Motor neuron (in vitro differentiated cells): ENCODE data around the gene SYNE2. TPM values are rescaled to one million over a fixed set of nuclear protein-coding genes. Genes with fewer than 3 reads are reported as not detected.

ENCODE experiments used
- ATAC-seq, 8 experiments: fragments of 200-7000 bp; cut with Tn5 transposase; replicated peaks in 6 of 8; 2 replicates each; pipeline ENCODE4 v1.8.0; 2021; ENCODE audit warnings: mild to moderate bottlenecking in 8 of 8, moderate library complexity in 8 of 8
- H3K27ac ChIP-seq, 2 donors: fragments of 250-450 bp; sonication (Bioruptor Pico); 2 replicates each; pipeline ENCODE4 v1.9.0; 2021; ENCODE audit warnings: antibody characterized with exemption in 2 of 2, mild to moderate bottlenecking in 2 of 2, moderate library complexity in 1 of 2
- H3K4me1 ChIP-seq, 2 donors: fragments of 250-450 bp; sonication (Bioruptor Pico); replicated peaks in 1 of 2; 2 replicates each; pipeline ENCODE4 v1.6.1; 2021; ENCODE audit warnings: antibody characterized with exemption in 2 of 2, mild to moderate bottlenecking in 2 of 2, moderate library complexity in 1 of 2
- H3K4me3 ChIP-seq, 5 donors: fragments of 250-450 bp; sonication (Bioruptor Pico); 2 replicates each; pipeline ENCODE4 v1.9.0; 2021; ENCODE audit warnings: antibody characterized with exemption in 5 of 5, mild to moderate bottlenecking in 5 of 5, moderate library complexity in 4 of 5
- WGBS, 10 experiments: fragments of 450-650 bp; shearing (Covaris generic); methylation state at CpG; one replicate each; pipeline ENCODE4 v1.0.0; 2022; 5-methylcytosine and 5-hydroxymethylcytosine counted together
- in situ Hi-C, 9 experiments: fragments of 400-800 bp; cut with MboI; loops; one replicate each; pipeline ENCODE4 v1.15.0; 2021; ENCODE audit warnings: low sequenced_read_pairs in 9 of 9, low pct_unique_long_range_greater_than_20kb in 2 of 9; ENCODE audit not compliant: unreplicated experiment in 9 of 9
- total RNA-seq, 8 experiments: library from RNA; unstranded; fragments of 300-600 nt; gene quantifications; 2 replicates each; pipeline versions ENCODE4 v1.2.3 to v1.2.4, GENCODE V29; 2022

Gene SYNE2
- total RNA-seq, 8 experiments from 2014 or later = 3.6 to 51.3 (median 34.2) TPM

DNA sequence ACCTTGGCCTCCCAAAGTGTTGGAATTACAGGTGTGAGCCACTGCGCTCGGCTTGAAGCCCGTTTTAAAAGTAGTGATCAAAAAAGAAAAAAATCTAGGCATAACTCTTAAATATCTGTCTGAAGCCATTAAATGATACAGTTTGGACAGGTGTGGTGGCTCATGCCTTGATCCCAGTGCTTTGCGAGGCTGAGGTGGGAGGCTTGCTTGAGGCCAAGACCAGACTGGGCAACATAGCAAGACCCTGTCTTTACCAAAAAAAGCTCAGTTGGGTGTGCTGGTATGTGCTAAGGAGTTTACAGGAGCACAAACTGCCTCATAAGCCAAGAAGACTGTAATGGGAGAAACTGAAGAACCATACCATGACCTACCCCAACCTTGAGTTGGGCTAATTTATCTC lies 26.0 kb downstream of the SYNE2 start:
- Histone ChIP-seq H3K27ac (no peak overlapping the region), H3K4me1 (peaks cover 0 to 4% of the 10 kb centered on the region in 2 donors), H3K4me3 (no peak overlapping the region)
- no peak for ATAC-seq
- in situ Hi-C loops = no loop called here
- WGBS, 10 experiments = 69 to 100% (median 100%) methylated on average over 1 to 4 of the region's 4 CpGs; no CpG with 5 or more reads in 5 of the 10 experiments

DNA sequence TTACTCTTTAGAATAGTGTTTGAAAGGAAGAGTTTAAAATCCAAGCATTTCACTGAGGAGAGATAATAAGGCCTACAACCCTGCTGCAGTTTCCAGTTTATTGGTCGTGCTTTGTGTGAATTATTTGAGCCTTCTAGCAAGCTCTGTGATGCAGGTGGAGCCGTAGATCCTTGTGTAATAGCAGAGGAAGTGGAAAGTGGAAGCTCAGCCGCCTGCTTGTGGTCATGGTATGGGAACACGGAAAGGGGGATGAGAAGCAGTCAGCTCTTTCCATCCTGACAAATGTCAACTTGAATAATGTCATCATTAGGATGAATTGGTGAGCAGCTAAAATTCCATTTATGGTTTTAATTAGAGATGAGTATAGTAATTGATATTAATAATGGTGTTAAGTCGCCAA lies 29.1 kb downstream of the SYNE2 start:
- ATAC-seq = no peak
- in situ Hi-C loops = no loop called here
- Histone ChIP-seq H3K27ac (no peak overlapping the region), H3K4me1 (no peaks in the 10 kb centered on the region), H3K4me3 (no peak overlapping the region)
- WGBS, 10 experiments = 0 to 100% (median 77%) methylated on average over 1 to 5 of the region's 5 CpGs; no CpG with 5 or more reads in 2 of the 10 experiments

DNA sequence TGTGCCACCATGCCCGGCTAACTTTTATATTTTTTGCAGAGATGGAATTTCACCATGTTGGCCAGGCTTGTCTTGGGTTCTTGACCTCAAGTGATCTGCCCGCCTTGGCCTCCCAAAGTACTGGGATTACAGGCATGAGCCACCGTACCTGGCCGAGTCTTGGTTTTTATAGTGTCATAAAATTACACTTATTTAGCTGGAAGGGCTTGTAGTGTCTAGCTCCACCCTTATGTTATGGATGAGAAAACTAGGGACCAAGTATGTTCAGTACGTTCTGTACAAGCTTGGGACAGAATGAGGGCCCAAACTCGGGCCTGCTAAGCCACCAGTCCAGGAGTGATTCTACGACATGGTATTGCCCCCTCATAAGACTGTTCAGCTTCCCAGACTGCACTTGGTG lies 35.1 kb downstream of the SYNE2 start:
- ATAC-seq = no peak
- H3K4me1 ChIP-seq = peaks cover 14 to 25% of the 10 kb centered on the region in 2 donors
- WGBS, 10 experiments = 58 to 100% (median 93%) methylated on average over 1 to 4 of the region's 7 CpGs; no CpG with 5 or more reads in 3 of the 10 experiments

DNA sequence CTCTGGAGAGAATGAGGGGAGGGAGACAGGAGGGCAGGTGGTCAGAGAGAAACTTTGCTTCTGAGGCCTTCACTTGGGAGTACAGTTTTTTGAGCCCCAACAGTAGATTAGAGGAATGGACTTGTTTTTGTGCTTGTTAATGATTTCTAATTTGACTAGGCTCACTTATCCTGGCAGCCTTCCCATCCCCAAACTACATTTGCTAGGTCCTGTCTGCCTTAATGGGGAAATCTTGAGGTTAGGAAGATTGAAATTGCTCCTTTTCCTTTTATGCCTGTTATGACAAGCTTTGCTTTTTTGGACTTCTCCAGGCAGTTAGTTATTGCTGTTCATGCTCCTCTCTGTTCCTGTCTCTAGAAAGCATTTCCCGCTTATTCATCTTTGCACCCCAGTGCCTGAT lies 37.7 kb downstream of the SYNE2 start:
- in situ Hi-C loops = no loop called here
- H3K27ac ChIP-seq = no peak overlapping the region
- ATAC-seq = peak in 1 of 8 experiments; percentile 16
- WGBS, 10 experiments = 40 to 100% (median 93%) methylated on average over 1 of the region's 1 CpG; no CpG with 5 or more reads in 2 of the 10 experiments
- no peak overlapping the region for H3K4me3 ChIP-seq
- H3K4me1 ChIP-seq = peaks cover 14 to 25% of the 10 kb centered on the region in 2 donors

More for the DNA sequence above, 35.1 kb downstream of the SYNE2 start:
- Histone ChIP-seq H3K27ac (no peak overlapping the region), H3K4me3 (no peak overlapping the region)
- in situ Hi-C loops = no loop called here

DNA sequence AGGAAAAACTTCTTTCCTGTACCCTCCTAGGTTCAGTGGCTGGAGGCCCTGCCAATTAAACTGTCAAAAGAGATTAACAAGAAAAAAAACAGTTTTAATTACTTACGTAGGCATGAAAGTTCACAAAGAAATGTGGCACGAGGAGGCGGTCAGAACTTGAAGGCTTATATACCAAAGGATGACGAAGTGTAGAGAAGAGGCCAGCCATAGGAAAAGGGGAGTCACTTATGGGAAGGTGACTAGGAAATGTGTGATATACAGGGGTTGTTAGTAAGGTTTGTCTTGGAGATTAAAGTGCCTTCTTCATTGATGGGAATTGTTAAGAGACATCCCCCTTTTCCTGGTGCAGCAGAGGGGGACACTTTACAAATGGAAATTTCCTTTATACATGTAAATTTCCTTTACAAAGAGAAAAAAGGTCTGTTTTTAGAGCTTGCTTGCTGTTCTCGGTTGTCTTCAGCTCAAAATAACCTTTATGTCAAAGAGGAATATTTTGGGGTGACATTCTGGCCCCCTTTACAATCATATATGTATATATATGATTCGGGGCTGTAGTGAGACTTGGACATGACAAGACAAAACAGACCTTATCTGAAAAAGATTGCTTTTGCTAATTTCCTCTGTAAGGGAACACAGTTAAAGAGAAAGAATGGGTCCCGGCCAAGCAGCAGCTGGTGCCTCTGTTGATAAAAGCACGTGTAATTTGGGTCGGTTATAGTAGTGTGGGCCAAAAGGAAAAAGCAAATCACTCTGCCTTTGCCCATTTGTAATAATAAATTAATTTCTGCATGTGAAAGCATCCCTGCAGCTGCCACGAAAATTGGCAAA lies 38.6 kb downstream of the SYNE2 start:
- Histone ChIP-seq H3K27ac (peak overlapping the region in 1 of 2 donors; percentile 6), H3K4me3 (no peak overlapping the region)
- in situ Hi-C loops = no loop called here

DNA sequence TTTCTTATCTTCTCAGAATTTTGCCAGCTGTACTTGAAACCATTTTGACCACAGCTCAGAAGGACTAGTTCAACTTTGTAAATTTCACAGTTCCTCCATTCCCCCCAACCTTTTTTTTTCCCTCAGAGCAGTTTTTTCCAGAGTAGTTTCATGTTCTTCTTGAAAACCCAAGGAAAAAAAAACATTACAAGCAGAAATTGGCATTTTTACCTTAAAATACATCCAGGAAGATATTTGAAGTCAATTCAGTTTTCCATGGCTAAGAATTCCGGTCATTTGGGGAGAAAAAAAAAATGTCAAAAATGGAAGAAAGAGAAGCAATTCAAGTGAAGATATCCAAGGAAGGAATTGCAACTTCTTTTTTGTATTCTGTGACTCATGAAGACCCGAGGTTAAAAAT lies 39.5 kb downstream of the SYNE2 start:
- in situ Hi-C loops = no loop called here
- no peak overlapping the region for H3K27ac ChIP-seq
- no peak overlapping the region for H3K4me3 ChIP-seq
- H3K4me1 ChIP-seq = peaks cover 14 to 30% of the 10 kb centered on the region in 2 donors
- WGBS, 10 experiments = 5 to 76% (median 45%) methylated on average over 1 to 2 of the region's 2 CpGs
- ATAC-seq = no peak

More for the DNA sequence above, 38.6 kb downstream of the SYNE2 start:
- 7 to 67% (median 18%) methylated on average over 3 to 10 of the region's 10 CpGs for WGBS, 10 experiments
- peaks cover 14 to 30% of the 10 kb centered on the region in 2 donors for H3K4me1 ChIP-seq
- ATAC-seq = peak in 5 of 8 experiments; percentile 61 to 79 (median 73)

DNA sequence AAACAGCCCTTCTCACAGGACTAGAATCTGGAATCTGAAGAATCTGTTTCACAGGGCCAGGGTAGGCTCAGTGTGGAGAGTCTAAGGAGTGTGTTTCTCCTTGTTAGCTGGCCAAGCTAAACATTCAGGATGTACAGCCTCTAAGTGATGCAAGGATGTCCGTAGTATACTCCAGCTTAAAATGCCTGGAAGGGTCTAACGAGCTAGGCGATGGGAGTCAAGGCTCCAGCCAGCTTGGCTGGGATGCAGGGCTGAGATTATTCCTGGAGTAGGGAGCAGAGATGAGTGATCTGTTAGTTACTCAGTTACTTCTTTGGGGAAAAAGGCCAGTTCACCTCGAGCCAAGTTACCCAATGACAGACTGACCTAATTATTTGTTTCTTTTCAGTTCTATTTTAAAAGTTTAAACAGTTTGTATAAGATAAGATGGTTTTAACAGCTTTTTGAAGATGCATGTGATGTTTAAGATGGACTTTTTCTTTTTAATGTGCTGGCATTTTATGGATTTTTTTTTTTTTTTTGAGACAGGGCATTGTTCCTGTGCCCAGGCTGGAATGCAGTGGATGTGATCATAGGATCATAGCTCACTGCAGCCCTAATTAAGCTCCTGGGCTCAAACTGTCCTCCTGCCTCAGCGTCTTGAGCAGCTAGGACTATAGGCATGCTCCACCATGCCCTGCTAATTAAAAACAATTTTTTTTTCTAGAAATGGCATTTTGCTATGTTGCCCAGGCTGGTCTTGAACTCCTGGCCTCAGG lies 41.1 kb downstream of the SYNE2 start:
- ATAC-seq = peak in 6 of 8 experiments; percentile 16 to 53 (median 30)
- in situ Hi-C loops = no loop called here
- WGBS, 10 experiments = 0 to 86% (median 60%) methylated on average over 1 to 5 of the region's 5 CpGs
- H3K27ac ChIP-seq = no peak overlapping the region
- peaks cover 22 to 39% of the 10 kb centered on the region in 2 donors for H3K4me1 ChIP-seq
- H3K4me3 ChIP-seq = no peak overlapping the region

DNA sequence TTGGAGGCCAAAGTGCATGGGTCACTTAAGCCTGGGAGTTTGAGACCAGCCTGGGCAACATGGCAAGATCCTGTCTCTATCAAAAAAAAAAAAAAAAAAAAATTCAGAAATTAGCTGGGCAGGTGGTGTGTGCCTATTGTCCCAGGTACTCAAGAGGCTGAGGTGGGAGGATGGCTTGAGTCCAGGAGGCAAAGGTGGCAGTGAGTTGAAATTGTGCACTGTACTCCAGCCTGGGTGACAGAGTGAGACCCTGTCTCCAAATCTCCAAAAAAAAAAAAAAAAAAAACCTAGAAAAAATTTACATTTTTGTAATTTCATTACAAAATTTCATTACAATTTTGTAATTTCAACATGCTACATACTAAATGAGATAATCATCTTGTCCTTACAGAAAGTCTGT lies 42.7 kb downstream of the SYNE2 start:
- peaks cover 20 to 32% of the 10 kb centered on the region in 2 donors for H3K4me1 ChIP-seq
- H3K4me3 ChIP-seq = no peak overlapping the region
- no peak for ATAC-seq
- in situ Hi-C loops = no loop called here
- H3K27ac ChIP-seq = no peak overlapping the region

DNA sequence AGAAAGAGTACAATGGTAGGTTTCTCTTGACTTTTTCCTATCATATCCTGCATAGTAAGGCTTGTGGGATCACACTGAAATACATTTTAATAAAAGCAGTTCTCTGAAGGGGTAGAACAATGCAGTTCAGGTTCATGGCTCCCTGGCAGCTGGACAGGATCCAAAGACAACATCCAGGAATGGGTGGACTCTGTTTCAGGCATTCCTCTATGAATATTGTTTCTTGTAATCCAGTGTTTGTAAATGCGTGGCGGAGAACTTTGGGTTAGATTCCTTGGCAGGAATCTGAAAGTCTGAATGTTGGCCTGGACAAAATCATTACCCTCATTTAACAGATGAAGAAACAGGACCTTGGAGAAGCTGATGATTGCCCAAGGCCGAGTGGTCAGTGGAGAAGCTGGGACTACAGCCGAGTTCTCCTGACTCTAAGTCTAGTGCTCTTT lies 43.5 kb downstream of the SYNE2 start:
- Histone ChIP-seq H3K27ac (no peak overlapping the region), H3K4me3 (no peak overlapping the region)
- 0 to 94% (median 68%) methylated on average over 2 to 4 of the region's 4 CpGs; no CpG with 5 or more reads in 3 of the 10 experiments for WGBS, 10 experiments

DNA sequence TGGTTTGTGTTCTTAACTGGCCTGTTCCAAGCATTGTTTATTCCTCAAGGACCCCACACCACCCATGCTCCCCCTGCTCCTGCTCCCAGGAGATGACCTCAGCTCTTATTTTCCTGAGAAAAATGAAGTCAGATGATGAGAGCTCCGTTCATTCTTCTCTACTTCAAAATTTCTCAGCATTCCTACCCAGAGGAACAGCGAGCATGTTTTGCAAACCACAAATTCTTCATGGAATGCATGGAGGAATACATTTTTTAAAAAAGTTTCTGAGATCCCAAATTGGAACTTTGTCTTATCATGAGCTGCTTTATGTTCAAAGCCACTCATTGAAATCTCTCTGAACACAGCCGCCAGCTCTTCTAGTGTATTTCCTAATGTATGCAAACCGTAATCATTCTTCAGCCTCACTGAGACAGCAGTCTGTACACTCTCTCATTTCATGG lies 44.9 kb downstream of the SYNE2 start:
- 50 to 100% (median 78%) methylated on average over 1 to 4 of the region's 4 CpGs for WGBS, 10 experiments
- Histone ChIP-seq H3K4me3 (no peak overlapping the region), H3K27ac (no peak overlapping the region), H3K4me1 (peaks cover 8 to 14% of the 10 kb centered on the region in 2 donors)
- ATAC-seq = peak in 5 of 8 experiments; percentile 33 to 66 (median 48)
- in situ Hi-C loops = no loop called here

More for the DNA sequence above, 43.5 kb downstream of the SYNE2 start:
- ATAC-seq = peak in 4 of 8 experiments; percentile 55 to 95 (median 92)
- peaks cover 12 to 24% of the 10 kb centered on the region in 2 donors for H3K4me1 ChIP-seq
- in situ Hi-C loops = no loop called here

DNA sequence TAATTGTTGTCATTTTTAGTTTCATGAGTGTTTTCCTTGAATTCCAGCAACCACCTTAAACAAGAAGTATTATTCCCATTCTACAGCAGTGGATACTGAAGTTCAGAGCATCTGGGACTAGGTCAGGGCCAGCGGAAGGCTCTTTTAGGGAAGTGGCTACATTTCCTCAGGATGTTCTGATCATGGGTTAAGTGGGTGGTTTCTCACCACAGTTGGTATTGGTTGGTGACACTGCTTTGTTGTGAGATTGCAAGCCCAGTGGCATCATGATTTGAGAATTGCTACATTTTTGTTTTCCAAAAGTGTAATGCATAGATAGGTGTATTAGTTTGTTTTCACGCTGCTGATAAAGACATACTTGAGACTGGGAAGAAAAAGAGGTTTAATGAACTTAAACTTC lies 47.1 kb downstream of the SYNE2 start:
- Histone ChIP-seq H3K27ac (no peak overlapping the region), H3K4me1 (peaks cover 8 to 14% of the 10 kb centered on the region in 2 donors), H3K4me3 (no peak overlapping the region)
- ATAC-seq = no peak
- 100% methylated on average over 1 to 2 of the region's 2 CpGs; no CpG with 5 or more reads in 4 of the 10 experiments for WGBS, 10 experiments
- in situ Hi-C loops = no loop called here

DNA sequence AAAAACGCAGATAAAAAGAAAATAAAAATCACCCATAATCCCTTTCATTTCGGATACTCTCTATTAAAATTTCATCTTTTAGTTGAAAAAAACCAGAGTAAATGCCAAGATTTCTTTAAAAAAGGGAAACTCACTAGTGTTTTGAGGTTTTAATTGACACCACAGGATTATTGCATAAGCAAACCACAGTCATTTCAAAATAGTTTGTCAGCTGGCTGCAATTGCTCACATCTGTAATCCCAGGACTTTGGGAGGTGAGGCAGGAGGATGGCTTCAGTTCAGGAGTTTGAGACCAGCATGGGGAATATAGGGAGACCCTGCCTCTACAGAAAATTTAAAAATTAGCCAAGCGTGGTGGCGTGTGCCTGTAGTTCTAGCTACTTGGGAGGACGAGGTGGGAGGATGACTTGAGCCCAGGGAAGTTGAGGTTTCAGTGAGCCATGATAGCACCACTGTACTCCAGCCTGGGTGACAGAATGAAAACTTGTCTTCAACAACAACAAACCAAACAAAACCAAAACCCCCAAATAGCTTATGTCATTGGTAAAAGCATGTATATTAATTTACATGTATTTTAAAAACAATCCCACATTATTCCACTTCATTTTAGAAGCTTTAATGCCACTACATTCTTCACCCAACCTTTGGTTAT lies 48.8 kb downstream of the SYNE2 start:
- in situ Hi-C loops = no loop called here
- no peak overlapping the region for H3K4me3 ChIP-seq
- no peak for ATAC-seq
- 41 to 100% (median 95%) methylated on average over 2 to 5 of the region's 5 CpGs for WGBS, 10 experiments
- H3K27ac ChIP-seq = no peak overlapping the region
- H3K4me1 ChIP-seq = peaks cover 8 to 9% of the 10 kb centered on the region in 2 donors
